Renal cortical epithelial cell (primary cell): Measurements from ENCODE around the gene SRC. TPM values are rescaled to one million over a fixed set of nuclear protein-coding genes. Genes with fewer than 3 reads are reported as not detected.
A peak's percentile ranks its signal among the peaks of the same experiment; 100 is the strongest.

ENCODE experiments used
- DNase-seq: peaks from one replicate; pipeline ENCODE4 v3.0.0-alpha.2; 2011; ENCODE audit warnings: low read depth
- total RNA-seq: library from RNA; depleted of rRNA; stranded (reverse); fragments of >200 nt; gene quantifications from 2 replicates; pipeline ENCODE4 v1.2.3, GENCODE V29; 2014

The SRC gene
- total RNA-seq, 1 donor from 2014 or later: 58.6 TPM

GRCh38 chr20:37315021-37315451 lies 30.9 kb upstream of the SRC start:
- DNase-seq: no peak

GRCh38 chr20:37315452-37316110 lies 30.4 kb upstream of the SRC start:
- peak; percentile 33 for DNase-seq

- DNase-seq: no peak
These were observed 29.7 kb upstream of the SRC start for GRCh38 chr20:37316116-37316774.

GRCh38 chr20:37316775-37317170 lies 29.2 kb upstream of the SRC start:
- DNase-seq: no peak

GRCh38 chr20:37317316-37317715 lies 28.6 kb upstream of the SRC start:
- DNase-seq: no peak

GRCh38 chr20:37317994-37318640 lies 27.8 kb upstream of the SRC start:
- no peak for DNase-seq

GRCh38 chr20:37319151-37319671 lies 26.7 kb upstream of the SRC start:
- no peak for DNase-seq

- DNase-seq: no peak
These were observed 22.0 kb upstream of the SRC start for GRCh38 chr20:37323985-37324384.

GRCh38 chr20:37325206-37325605 lies 20.7 kb upstream of the SRC start:
- no peak for DNase-seq

GRCh38 chr20:37326666-37327065 lies 19.3 kb upstream of the SRC start:
- DNase-seq: no peak

GRCh38 chr20:37327748-37328147 lies 18.2 kb upstream of the SRC start:
- DNase-seq: no peak

GRCh38 chr20:37328149-37328945 lies 17.6 kb upstream of the SRC start:
- no peak for DNase-seq

GRCh38 chr20:37329481-37330165 lies 16.3 kb upstream of the SRC start:
- DNase-seq: no peak

- no peak for DNase-seq
These were observed 15.6 kb upstream of the SRC start for GRCh38 chr20:37330316-37330715.

- no peak for DNase-seq
These were observed 14.7 kb upstream of the SRC start for GRCh38 chr20:37331060-37331857.

GRCh38 chr20:37333130-37333847 lies 12.7 kb upstream of the SRC start:
- DNase-seq: no peak

GRCh38 chr20:37333848-37334318 lies 12.1 kb upstream of the SRC start:
- DNase-seq: no peak

GRCh38 chr20:37334450-37334849 lies 11.5 kb upstream of the SRC start:
- no peak for DNase-seq

- DNase-seq: no peak
These were observed 10.1 kb upstream of the SRC start for GRCh38 chr20:37335642-37336368.
